Memory B cell (primary cell): ENCODE measurements around the gene RADIL.
"Not testable (repeated sequence)": the region's sequence is repeated elsewhere in the genome, so short reads cannot be mapped to it uniquely, and the experiment has no call there.

ENCODE experiments used
- ATAC-seq: fragments of 150-1000 bp; cut with Tn5 transposase; 2 replicates; pipeline ENCODE4 v1.10.0; 2021; ENCODE audit warnings: low read depth, mild to moderate bottlenecking, moderate library complexity
- DNase-seq, 2 donors: peaks; one replicate each; pipeline ENCODE4 v3.0.0; 2022; ENCODE audit warnings: low spot score in 2 of 2
- H3K27ac Mint-ChIP-seq: one replicate; pipeline ENCODE4 v1.8.0; 2022; ENCODE audit warnings: mild to moderate bottlenecking, moderate library complexity, mixed read lengths
- H3K27me3 Mint-ChIP-seq: one replicate; pipeline ENCODE4 v1.8.0; 2022; ENCODE audit warnings: mixed read lengths
- H3K36me3 Mint-ChIP-seq: one replicate; pipeline ENCODE4 v1.8.0; 2022; ENCODE audit warnings: mild to moderate bottlenecking, mixed read lengths
- H3K4me1 Mint-ChIP-seq: one replicate; pipeline ENCODE4 v1.8.0; 2022; ENCODE audit warnings: mixed read lengths
- H3K4me3 Mint-ChIP-seq: one replicate; pipeline ENCODE4 v1.8.0; 2022; ENCODE audit warnings: mild to moderate bottlenecking, moderate library complexity, mixed read lengths
- H3K9me3 Mint-ChIP-seq: one replicate; pipeline ENCODE4 v1.8.0; 2022; ENCODE audit warnings: mixed read lengths

The RADIL gene

GRCh38 chr7:4808026-4808425 lies 75.5 kb downstream of the RADIL start:
- DNase-seq (no peak), ATAC-seq (no peak)
- Mint-ChIP-seq H3K4me3 (no peak overlapping the region), H3K4me1 (peaks cover 8% of the 10 kb centered on the region), H3K9me3 (peaks cover 3% of the 10 kb centered on the region), H3K27ac (no peak overlapping the region), H3K36me3 (peaks cover 2% of the 10 kb centered on the region), H3K27me3 (peaks cover 22% of the 10 kb centered on the region)

DNA sequence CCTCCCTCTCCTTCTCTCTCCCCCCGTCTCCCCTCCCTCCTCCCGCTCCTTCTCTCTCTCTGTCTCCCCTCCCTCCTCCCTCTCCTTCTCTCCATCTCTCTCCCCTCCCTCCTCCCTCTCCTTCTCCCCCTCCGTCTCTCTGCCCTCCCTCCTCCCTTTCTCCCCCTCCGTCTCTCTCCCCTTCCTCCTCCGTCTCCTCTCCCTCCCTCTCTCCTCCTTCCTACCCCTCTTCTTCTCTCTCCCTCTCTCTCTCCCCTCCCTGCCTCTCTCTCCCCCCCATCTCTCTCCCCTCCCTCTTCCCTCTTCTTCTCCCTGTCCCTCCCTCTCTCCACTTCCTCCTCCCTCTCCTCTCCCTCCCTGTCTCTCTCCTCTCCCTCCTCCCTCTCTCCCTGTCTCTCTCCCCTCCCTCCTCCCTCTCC lies 75.9 kb downstream of the RADIL start:
- peaks cover 8% of the 10 kb centered on the region for H3K4me1 Mint-ChIP-seq
- H3K27me3 Mint-ChIP-seq = peaks cover 18% of the 10 kb centered on the region
- no peak overlapping the region for H3K4me3 Mint-ChIP-seq
- ATAC-seq (no peak), DNase-seq (no peak)
- no peak overlapping the region for H3K27ac Mint-ChIP-seq
- no peaks in the 10 kb centered on the region for H3K36me3 Mint-ChIP-seq
- H3K9me3 Mint-ChIP-seq = peaks cover under 1% of the 10 kb centered on the region

GRCh38 chr7:4806983-4807597 lies 76.4 kb downstream of the RADIL start:
- H3K27ac Mint-ChIP-seq = no peak overlapping the region
- DNase-seq (no peak), ATAC-seq (no peak)
- no peaks in the 10 kb centered on the region for H3K9me3 Mint-ChIP-seq
- no peaks in the 10 kb centered on the region for H3K36me3 Mint-ChIP-seq
- H3K4me3 Mint-ChIP-seq = no peak overlapping the region
- peaks cover 8% of the 10 kb centered on the region for H3K4me1 Mint-ChIP-seq
- peaks cover 17% of the 10 kb centered on the region for H3K27me3 Mint-ChIP-seq

- Mint-ChIP-seq H3K4me3 (no peak overlapping the region), H3K36me3 (no peaks in the 10 kb centered on the region), H3K9me3 (no peaks in the 10 kb centered on the region), H3K27me3 (peaks cover 17% of the 10 kb centered on the region), H3K4me1 (peaks cover 8% of the 10 kb centered on the region), H3K27ac (no peak overlapping the region)
- no peak for ATAC-seq
- no peak for DNase-seq
These were observed 77.6 kb downstream of the RADIL start for GRCh38 chr7:4805984-4806300.

- DNase-seq = no peak
- Mint-ChIP-seq H3K27me3 (peaks cover 15% of the 10 kb centered on the region), H3K27ac (no peak overlapping the region), H3K4me3 (no peak overlapping the region), H3K9me3 (no peaks in the 10 kb centered on the region), H3K36me3 (no peaks in the 10 kb centered on the region), H3K4me1 (peaks cover 8% of the 10 kb centered on the region)
- no peak for ATAC-seq
These were observed 78.2 kb downstream of the RADIL start for GRCh38 chr7:4805110-4805983.

GRCh38 chr7:4803397-4804241 lies 79.9 kb downstream of the RADIL start:
- ATAC-seq (no peak), DNase-seq (no peak)
- Mint-ChIP-seq H3K36me3 (no peaks in the 10 kb centered on the region), H3K4me3 (no peak overlapping the region), H3K9me3 (no peaks in the 10 kb centered on the region), H3K4me1 (peaks cover 5% of the 10 kb centered on the region), H3K27ac (no peak overlapping the region), H3K27me3 (peaks cover 9% of the 10 kb centered on the region)

DNA sequence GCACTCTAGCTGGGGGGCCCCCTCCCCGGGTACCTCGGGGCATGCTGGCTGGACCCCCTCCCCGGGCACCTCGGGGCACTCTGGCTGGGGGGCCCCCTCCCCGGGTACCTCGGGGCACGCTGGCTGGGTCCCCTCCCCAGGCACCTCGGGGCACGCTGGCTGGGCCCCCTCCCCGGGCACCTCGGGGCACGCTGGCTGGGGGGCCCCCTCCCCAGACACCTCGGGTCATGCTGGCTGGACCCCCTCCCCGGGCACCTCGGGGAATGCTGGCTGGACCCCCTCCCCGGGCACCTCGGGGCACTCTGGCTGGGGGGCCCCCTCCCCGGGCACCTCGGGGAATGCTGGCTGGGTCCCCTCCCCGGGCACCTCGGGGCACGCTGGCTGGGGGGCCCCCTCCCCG lies 80.9 kb downstream of the RADIL start:
- not testable (repeated sequence) for H3K27me3 Mint-ChIP-seq, DNase-seq, H3K4me1 Mint-ChIP-seq, H3K36me3 Mint-ChIP-seq, H3K27ac Mint-ChIP-seq, H3K9me3 Mint-ChIP-seq, ATAC-seq, H3K4me3 Mint-ChIP-seq

DNA sequence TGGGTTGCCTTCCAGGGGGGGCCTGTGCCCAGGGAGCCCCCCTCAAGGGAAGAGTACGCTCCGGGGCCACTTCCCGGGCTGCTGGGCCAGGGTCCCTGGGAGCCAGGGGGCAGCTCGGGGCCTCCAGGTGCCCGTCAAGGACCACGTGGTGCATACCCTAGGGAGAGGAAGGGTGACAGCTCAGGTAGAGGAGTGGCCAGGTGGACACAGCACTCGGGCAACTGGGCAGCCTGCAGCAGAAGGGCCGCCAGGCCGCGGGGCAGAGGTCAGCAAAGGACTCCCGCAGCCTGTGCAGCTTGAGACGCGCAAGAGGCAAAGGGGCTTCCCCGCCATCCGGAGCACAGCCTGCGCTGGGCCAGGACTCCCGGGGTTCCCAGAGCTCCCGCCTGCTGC lies 81.7 kb downstream of the RADIL start:
- Mint-ChIP-seq H3K4me1 (no peaks in the 10 kb centered on the region), H3K36me3 (no peaks in the 10 kb centered on the region), H3K27ac (no peak overlapping the region), H3K4me3 (no peak overlapping the region), H3K27me3 (no peaks in the 10 kb centered on the region), H3K9me3 (no peaks in the 10 kb centered on the region)
- ATAC-seq (no peak), DNase-seq (no peak)

- Mint-ChIP-seq H3K27ac (no peak overlapping the region), H3K27me3 (no peaks in the 10 kb centered on the region), H3K36me3 (no peaks in the 10 kb centered on the region), H3K4me3 (no peak overlapping the region), H3K4me1 (no peaks in the 10 kb centered on the region), H3K9me3 (no peaks in the 10 kb centered on the region)
- ATAC-seq (no peak), DNase-seq (no peak)
These were observed 82.3 kb downstream of the RADIL start for GRCh38 chr7:4800926-4801838.

GRCh38 chr7:4800487-4800886 lies 83.0 kb downstream of the RADIL start:
- H3K9me3 Mint-ChIP-seq = no peaks in the 10 kb centered on the region
- ATAC-seq = no peak
- H3K27me3 Mint-ChIP-seq = no peaks in the 10 kb centered on the region
- H3K36me3 Mint-ChIP-seq = no peaks in the 10 kb centered on the region
- no peak overlapping the region for H3K27ac Mint-ChIP-seq
- H3K4me1 Mint-ChIP-seq = no peaks in the 10 kb centered on the region
- DNase-seq = no peak
- H3K4me3 Mint-ChIP-seq = no peak overlapping the region

- no peak for DNase-seq
- no peaks in the 10 kb centered on the region for H3K9me3 Mint-ChIP-seq
- H3K27me3 Mint-ChIP-seq = no peaks in the 10 kb centered on the region
- no peaks in the 10 kb centered on the region for H3K4me1 Mint-ChIP-seq
- no peak for ATAC-seq
- H3K4me3 Mint-ChIP-seq = no peak overlapping the region
- H3K27ac Mint-ChIP-seq = no peak overlapping the region
- H3K36me3 Mint-ChIP-seq = no peaks in the 10 kb centered on the region
These were observed 83.8 kb downstream of the RADIL start for GRCh38 chr7:4799508-4800268.

DNA sequence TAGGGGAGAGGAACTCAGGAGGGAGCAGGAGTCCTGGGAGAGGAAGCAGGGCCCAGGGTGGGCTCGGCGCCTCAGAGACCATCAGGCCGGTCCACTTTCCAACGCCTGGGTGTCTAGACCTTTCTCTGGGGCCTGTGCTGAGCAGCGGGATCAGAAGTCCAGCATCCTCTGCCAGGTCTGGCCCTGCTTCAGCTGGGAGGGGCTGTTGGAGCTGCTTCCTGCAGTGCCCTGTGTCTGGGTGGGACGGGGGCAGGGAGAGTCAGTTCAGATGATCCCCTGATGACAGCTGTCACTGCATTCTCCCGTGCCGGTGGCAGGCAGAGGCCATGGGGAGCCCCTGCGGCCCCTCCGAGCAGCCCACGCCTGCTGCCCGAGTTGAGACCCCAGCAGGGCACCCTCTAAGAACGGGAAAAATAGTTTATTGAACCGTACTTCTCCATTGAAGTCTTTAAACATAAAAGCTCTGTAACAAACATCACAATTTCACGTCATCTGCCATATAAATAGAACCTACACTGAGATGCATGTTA lies 84.7 kb downstream of the RADIL start:
- Mint-ChIP-seq H3K27me3 (no peaks in the 10 kb centered on the region), H3K36me3 (no peaks in the 10 kb centered on the region), H3K27ac (no peak overlapping the region), H3K4me3 (no peak overlapping the region), H3K9me3 (no peaks in the 10 kb centered on the region), H3K4me1 (no peaks in the 10 kb centered on the region)
- ATAC-seq (no peak), DNase-seq (no peak)
